GM04503 (cell line): ENCODE data around the gene KLHL42.

ENCODE experiments used
- DNase-seq: peaks from one replicate; pipeline ENCODE4 v3.0.0-alpha.2; 2012; ENCODE audit warnings: low read depth

The KLHL42 gene

GRCh38 chr12:27780612-27781408 is 777 bp downstream of the KLHL42 start:
- DNase-seq, result no peak

- no peak for DNase-seq
These were observed 1.6 kb downstream of the KLHL42 start for GRCh38 chr12:27781680-27782079.

GRCh38 chr12:27782481-27782880 is 2.4 kb downstream of the KLHL42 start:
- no peak for DNase-seq

DNA sequence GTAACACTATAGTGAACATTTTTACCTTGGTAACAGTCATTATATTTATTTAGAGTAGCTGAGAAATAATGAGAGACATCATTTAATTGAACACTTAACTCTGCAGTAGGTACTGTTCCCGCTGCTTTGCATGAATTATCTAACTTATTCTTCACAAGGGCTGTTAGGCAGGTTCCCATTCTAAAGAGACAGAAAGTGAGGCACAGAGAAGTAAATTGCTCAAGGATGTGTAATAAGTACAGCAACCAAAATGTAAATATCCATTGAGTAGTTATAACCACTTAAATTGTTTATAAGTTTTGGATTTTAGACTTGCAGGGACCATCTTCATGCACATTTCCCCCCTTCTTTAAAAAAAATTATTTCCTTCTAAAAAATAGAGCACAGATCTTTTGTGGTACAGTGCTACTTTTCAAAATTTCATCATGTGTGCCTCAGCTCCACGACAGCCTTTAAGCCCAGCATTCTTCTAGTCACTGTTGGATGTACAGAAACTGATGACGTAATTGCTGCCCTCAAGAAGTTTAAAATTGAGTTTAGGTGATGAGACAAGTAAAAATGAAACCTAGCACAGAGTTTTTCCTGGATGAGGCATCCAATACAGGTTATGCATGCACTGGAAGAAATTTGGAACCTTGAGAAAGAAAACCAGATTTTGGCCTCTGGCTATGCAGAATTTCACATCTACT is 6.0 kb downstream of the KLHL42 start:
- DNase-seq, result no peak

DNA sequence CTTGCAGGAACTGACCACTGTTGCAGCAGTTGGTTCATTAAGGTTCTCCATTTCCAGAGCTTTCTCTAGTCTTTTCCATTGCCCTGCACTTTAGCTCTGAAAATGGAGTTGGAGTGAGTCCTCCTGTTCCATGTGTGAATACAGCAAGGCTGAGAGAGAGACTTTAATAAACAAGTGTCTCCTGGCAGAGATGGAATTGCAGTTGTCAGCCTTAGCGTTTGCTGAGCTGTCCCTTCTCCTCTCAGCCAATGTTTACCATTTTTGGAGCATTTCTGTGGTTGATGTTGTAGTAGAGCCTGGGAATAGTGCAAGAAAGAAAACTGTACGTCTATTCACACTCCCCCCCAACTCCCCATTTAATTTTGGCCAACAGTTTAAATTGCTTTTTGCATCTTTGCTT is 7.5 kb downstream of the KLHL42 start:
- DNase-seq, result no peak

DNA sequence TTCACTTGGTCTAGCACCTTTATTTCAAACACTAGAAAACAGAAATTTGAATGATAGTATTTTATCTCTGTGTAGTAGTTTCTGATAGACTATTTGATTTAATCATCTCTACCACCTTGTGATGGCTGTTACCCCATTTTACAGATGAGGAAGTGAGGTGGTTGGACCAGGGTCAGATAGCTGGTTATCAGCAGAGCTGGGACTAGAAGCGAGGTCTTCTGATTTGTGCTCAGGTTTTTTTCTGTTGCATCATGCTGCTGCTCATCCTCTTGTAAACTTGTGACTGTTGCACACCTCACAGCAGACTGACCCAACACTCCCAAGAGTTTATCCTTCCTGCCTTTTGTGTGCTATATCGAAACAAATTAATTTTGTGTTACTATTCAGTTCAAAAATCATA is 10.1 kb downstream of the KLHL42 start:
- no peak for DNase-seq

DNA sequence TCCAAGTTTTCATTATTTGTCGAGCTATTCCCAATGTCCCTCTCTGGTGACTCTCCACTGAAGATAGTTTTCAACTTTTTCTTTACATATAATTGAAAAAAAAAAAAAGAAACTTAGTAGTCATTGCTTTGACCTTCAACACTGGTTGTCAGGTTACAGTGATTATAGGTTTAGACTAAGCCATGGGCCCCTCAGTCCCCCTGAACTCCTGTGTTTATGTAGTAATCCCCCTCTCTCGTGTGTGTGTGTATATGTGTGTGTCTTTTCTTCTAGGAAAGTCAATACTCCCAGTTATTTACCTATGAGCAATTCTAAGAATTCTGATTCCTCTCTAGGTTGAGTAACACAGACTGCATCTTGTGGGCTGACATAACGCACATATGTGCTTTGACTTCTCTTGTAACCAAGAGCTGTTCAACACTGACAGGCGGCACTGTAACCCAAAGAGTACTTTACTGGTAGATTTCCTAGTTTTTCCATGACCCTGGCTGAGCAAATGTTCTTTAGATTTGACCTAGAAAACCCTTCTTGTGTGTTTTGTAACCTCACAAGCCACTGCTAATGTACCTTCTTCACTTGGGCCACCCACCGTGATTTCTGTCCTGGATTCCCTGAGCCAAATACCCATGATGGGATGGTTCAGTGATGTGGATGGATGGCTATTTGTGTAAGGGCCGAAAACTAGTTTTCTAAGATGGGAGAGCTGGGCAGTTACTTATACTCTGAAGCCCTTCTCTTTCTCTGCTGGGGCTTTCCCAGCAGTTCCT is 15.0 kb downstream of the KLHL42 start:
- no peak for DNase-seq

DNA sequence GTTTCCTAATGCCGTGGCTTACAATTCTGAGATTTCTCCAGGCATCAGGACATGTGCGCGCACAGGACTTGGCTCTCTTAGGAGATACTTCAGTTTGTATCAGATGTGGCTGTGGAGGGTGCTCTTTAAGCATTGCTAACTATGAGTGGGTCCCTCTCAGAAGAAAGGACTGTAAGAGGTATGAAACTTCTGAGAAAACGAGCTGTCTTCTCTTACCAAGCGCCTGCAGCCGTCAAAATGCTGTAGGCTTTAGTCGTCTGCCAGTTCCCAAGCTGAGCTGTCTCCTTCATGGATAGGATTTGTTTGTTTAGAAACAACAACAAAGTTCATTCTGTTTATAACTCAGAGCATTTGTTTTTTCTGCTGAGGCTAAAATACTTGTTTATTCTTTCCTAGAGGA is 16.1 kb downstream of the KLHL42 start:
- DNase-seq, result no peak

- DNase-seq, result no peak
These were observed 17.4 kb downstream of the KLHL42 start for GRCh38 chr12:27797301-27798025.

- no peak for DNase-seq
These were observed 20.8 kb downstream of the KLHL42 start for GRCh38 chr12:27800819-27801218.

GRCh38 chr12:27801630-27802029 is 21.6 kb downstream of the KLHL42 start:
- DNase-seq, result no peak

DNA sequence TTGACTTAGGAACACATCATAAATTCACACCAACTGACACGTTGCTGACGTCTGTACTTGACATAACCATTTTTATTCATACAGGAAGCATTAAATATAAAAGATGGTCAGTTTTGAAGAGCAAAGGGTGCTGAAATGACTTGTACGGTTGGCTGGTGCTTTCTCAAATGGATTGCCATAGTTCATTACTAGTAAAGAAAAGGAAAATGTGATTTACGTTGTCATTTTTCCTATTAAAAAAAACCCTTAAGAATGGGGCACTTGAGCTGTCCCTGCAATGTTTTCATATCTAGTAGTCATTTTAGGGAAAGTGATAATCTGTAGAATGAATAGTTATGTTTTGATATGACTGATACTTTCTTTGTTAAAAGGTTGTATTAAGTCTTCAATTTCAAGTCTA is 22.5 kb downstream of the KLHL42 start:
- DNase-seq, result no peak

DNA sequence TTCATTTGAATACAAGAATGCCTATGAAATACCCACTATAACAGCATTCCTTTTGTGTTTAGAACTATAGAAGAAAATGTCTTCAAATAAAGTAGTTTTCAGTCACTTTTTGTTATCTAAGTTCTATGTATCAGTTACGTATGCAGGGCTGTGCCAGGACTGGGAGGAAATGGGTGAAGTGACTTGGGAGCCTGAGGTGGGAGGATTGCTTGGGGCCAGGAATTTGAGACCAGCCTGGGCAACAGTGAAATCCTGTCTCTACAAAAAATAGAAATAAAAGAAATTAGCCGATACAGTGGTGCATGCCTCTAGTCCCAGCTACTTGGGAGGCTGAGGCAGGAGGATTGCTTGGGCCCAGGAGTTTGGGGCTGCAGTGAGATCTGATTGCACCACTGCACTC is 22.9 kb downstream of the KLHL42 start:
- DNase-seq, result no peak

DNA sequence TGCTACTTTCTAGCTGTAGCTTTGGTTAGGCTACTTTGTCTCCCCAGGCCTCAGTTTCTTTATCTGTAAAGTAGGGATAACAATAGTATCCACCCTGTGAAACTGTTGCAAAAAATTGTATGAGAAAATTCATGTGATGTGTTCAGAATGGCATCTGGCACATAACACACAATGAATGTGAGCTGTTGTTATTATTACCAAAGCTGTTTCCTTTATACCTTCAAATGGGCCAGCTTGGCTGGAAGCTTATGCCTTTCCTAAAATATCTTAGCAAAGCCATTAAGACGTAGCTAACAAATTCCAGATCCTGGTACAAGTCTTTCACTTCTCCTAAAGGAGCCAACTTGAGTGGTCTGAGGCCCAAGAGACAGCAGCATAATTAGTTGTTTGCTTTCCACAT is 25.2 kb downstream of the KLHL42 start:
- no peak for DNase-seq

- no peak for DNase-seq
These were observed 26.2 kb downstream of the KLHL42 start for GRCh38 chr12:27806259-27806658.

- DNase-seq, result no peak
These were observed 27.1 kb downstream of the KLHL42 start for GRCh38 chr12:27807063-27807703.

GRCh38 chr12:27808841-27809240 is 28.8 kb downstream of the KLHL42 start:
- DNase-seq, result no peak

DNA sequence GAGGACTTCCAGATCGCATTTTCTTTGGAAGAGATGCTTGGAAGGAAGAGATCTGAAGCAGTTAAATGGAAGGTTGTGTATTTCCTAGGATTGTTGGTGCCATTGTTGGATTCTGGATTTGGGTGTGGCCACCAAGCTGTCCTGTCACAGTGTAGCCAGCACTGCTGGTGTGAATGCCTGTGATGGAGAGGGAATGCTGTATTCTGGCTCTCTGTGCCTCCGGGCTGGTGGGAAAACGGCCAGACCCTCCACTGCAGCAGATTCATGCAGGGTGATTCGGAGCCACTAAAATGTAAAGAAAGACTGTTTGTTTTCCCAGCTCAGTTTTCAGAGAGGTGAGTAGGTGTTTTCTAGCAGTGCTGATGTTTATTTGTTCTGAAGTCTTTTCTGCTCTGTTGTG is 30.7 kb downstream of the KLHL42 start:
- no peak for DNase-seq

DNA sequence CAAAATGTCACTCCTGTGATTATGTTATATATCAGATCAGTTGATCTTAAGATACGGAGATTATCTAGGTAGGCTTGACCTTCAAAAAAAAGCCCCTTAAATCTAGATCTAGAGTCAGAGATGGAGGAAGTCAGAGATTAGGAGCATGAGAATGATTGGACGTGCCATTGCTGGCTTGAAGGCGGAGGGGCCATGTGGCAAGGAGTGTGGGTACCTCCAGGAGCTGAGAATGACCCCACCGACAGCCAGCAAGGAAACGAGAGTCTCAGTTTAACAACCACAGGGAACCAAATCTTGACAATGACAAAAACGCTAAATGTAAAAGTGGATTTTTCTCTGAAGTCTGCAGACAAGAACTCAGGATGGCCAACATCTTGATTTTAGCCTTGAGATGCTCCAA is 32.5 kb downstream of the KLHL42 start:
- no peak for DNase-seq

DNA sequence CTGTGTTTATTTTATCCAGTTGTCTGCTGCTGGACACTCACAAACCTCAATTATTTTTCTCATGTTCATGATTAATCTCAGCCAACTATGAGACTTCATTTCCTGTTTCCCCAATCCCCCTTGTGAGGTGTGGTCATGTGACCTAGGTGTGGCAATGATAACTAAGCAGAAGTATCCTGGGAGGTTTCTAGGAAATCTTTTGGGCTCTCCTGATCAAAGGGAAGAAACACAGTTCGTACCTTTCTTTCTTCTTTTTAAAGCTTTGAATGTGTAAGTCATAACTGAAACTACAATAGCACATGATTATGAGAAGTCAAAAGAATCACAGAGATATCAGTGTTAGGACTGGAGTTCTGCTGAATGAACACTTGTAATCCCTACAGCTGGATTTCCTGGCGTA is 34.4 kb downstream of the KLHL42 start:
- no peak for DNase-seq

GRCh38 chr12:27814851-27815591 is 35.0 kb downstream of the KLHL42 start:
- DNase-seq, result no peak
